Activated T-cell treated with anti-CD3 and anti-CD28 coated beads for 1 hour (primary cell): ENCODE data around the gene SLC6A18.

Experiments
- DNase-seq: peaks from one replicate; pipeline ENCODE4 v3.0.0-alpha.2; 2020; ENCODE audit warnings: low read depth

Gene SLC6A18

DNA sequence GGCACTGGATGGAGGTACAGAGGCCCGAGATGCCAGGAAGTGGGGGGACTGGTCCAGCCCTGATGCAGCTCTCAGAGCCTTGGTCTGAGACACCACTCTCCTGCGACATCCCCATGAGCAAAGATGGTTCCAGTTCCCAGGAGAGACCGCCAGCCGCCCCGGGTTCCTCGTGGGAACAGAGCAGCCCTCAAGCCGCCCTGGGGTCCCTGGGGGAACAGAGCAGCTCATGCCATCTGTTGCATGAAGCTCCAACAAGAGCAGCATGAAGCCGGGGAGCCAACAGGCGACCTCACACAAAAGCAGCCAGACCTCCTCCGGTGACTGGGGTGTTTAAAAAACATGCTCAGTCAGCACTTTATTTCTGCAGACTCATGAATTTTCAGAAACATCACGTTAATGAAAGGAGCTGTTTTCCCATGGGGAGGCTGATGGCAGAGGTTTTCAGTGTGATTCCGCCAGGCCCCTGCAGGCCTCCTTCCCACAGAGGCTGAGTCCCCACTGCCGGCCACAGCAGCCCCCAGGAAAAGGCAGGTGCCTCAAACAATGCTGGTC lies 6.2 kb downstream of the SLC6A18 start:
- no peak for DNase-seq

GRCh38 chr5:1232780-1233179 lies 7.6 kb downstream of the SLC6A18 start:
- no peak for DNase-seq

DNA sequence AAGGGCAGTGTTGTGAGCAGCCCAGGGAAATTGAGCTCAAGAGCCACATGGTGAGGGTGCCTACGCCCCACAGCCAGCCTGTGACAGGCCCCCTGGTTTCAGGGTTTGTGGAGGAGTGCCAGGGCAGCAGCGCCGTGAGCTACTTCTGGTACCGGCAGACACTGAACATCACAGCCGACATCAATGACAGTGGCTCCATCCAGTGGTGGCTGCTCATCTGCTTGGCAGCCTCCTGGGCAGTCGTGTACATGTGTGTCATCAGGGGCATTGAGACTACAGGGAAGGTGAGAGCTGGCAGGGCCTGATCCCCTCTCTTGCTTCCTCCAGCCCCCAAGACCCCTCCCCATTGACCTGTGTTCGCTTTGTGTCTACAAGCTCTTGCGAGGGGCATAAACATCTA lies 10.2 kb downstream of the SLC6A18 start:
- no peak for DNase-seq

DNA sequence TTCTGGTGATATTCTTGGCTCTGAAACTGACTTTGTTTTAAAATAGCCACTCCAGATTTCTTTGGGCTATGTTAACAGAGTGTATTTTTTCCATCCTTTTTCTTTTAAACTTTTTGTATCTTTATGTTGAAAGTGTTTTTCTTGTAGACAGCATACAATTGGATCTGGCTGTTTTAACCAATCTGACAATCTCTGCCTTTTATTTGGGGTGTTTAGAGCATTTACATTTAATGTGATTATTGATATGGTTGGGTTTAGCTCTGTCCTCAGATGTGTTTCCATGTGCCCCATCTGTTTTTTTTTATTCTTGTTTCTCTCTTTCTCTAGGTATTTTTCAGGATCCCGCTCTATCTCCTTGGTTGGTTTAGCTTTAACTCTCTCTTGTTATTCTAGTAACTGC lies 10.7 kb downstream of the SLC6A18 start:
- DNase-seq, result no peak

DNA sequence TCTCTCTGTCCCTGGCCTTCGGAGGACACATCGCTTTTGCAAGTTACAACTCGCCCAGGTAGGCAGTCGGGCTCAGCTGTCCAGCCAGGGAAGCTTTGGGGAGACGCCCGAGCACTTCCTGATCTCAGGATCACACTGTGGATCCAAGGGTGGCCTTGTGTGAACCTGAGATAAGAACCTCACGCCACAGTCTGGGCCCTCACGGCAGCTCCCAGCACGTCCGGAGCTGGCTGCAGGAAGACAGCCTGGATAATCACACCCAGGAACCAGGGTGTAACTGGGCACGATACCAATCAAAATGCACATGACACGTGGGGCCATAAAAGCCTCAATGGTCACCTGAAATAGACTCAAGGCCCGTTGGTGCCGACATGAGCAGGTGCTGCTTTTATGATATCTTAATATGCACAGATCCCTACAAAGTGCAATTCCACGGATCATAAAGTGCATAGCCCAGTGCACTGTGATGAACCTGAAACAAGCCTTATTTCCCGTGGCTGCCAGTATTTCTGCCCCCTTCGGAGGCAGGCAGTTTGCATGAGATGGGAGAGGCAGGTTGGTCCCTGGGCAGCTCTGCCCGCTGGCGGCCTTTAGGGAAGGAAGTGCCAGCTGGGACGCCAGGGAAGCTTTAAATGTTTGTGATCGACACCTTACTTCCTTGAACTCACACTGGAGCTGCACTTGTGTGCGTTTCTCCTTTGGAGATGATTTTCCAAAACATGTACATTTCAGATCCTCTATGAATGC lies 14.5 kb downstream of the SLC6A18 start:
- DNase-seq, result no peak

- DNase-seq, result no peak
Measured at GRCh38 chr5:1240496-1241260, 15.5 kb downstream of the SLC6A18 start.

DNA sequence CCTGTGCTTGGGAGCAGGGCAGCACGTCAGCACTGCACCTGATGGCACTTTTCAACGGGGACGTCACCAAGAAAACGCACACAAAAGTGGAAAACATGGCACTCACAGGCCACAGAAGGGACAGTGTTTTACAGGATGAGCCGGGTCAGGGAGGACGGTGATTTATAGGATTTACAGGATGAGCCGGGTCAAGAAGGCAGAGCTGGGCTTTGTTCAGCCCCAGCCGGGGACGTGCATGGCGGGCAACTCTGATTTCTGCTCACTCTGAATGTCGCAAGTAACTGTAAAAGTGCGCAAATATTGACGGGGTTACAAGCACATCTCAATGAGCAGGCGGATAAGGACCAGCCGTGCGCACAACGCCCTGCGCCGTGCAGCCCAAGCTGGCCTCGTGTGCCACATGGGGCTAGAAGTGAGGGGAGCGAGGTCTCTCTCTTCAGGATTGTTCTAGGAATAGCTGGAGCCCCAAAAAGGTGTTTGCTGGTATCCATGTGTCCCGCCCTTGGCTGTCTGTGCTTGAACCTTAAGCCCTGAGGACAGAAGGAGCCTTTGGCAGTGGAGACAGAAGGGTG lies 16.4 kb downstream of the SLC6A18 start:
- DNase-seq, result no peak

DNA sequence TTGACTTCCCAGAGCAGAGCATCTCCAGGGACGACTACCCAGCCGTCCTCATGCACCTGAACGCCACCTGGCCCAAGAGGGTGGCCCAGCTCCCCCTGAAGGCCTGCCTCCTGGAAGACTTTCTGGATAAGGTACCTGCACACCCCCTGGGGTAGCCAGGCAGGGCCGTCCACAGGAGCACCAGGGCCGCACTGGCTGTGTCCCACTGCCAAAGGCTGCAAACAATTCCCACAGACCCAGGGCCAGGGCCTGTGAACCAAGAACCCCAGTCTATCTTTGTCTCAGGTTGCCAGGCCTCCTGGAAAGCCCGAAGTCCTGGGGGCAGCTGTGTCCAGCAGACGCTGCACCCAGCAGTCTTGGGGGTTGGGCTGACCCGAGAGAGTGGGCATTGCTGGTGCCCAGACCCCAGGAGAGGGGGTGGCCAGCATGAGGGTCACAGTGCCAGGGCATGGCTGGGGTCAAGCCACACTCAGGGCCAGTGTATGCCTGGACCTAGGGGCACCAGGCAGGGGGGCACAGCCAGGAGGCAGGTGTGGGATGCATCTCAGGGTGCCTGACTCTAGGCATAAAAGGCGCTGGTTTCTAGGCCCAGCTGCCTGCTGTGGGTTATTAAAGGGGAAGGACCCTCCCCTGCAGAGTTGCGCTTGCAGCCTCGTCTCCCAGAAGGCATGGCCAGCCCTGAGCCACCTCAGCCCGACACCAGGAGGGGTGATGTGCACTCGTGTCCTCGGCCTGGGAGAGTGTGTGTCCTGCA lies 17.7 kb downstream of the SLC6A18 start:
- DNase-seq, result no peak

- DNase-seq, result no peak
Measured at GRCh38 chr5:1243487-1244130, 18.4 kb downstream of the SLC6A18 start.

DNA sequence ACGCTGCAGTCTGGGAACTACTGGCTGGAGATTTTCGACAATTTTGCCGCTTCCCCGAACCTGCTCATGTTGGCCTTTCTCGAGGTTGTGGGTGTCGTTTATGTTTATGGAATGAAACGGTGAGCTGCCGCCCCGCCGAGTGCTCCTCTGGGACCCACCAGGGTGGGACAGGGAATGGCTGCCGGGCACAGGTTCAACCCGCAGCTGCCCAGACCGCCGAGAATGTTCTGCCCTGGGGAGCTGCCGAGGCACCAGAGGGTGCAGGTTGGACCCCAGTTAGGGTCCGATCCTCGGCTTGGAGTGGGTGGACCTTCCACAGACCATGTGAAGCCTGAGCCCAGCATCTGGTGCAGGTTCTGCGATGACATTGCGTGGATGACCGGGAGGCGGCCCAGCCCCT lies 19.1 kb downstream of the SLC6A18 start:
- DNase-seq, result no peak

DNA sequence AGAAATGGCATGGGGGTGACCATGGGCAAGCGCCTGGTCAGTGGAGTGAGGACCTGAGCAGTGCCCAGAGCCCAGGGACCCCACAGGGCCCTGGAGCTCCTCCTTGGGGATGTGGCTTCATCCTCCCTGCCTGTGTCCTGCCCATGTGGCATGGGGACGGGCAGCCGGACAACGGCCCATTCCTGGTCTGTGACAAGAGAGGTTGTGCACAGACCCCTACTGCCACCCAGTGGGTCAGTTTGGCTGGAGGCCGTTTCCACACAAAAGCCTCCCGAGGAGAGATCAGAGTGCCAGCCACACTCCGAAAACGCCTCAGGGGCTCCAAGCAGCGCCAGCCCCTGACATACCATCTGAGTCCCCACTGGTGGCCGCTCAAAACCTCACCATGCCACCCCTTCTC lies 19.8 kb downstream of the SLC6A18 start:
- DNase-seq, result no peak

GRCh38 chr5:1245905-1246576 lies 20.9 kb downstream of the SLC6A18 start:
- DNase-seq, result no peak

- no peak for DNase-seq
Measured at GRCh38 chr5:1246711-1247431, 21.7 kb downstream of the SLC6A18 start.

- no peak for DNase-seq
Measured at GRCh38 chr5:1247811-1248210, 22.6 kb downstream of the SLC6A18 start.

DNA sequence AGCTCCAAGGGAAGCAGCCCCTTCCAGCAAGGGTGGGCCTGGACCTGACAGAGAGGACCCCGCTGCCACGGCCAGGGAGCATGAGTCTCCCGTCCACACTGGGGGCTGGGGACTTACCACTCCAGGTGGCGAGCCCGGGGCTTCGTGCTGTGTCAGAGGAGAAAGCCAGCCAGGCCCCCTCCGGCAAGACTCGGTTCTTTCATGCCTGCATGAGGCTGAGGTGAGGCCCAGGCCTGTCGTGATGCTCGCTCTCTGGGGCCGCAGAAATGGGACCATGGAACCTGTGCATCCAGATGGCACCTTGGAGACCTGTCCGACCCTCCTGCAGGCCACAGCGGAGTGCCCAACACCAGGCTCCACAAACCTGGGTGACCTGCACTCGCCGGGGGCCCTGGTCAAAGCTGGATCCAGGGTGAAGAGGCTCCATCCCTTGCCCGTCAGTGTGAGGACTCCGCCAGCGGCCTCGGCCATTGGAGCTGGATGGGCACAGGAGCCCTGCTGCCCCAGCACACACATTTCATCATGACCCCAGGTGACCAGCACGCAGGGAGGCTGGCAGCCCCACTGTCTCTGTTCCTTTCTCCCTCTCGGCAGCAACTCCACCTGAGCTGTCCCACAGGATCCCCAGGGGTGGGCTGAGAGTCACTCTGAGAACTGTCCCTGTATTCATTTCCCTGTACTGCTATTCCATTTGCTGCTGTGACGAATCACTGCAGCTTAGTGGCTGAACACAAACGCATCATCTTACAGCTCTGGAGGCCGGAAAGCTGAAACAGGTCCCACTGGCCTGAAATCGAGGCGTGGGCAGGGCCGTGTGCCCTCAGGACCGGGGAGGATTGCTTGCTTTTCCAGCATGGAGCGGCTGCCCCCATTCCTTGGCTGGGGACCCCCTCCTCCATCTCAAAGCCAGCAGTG lies 24.4 kb downstream of the SLC6A18 start:
- no peak for DNase-seq

GRCh38 chr5:1251678-1252580 lies 26.7 kb downstream of the SLC6A18 start:
- no peak for DNase-seq

DNA sequence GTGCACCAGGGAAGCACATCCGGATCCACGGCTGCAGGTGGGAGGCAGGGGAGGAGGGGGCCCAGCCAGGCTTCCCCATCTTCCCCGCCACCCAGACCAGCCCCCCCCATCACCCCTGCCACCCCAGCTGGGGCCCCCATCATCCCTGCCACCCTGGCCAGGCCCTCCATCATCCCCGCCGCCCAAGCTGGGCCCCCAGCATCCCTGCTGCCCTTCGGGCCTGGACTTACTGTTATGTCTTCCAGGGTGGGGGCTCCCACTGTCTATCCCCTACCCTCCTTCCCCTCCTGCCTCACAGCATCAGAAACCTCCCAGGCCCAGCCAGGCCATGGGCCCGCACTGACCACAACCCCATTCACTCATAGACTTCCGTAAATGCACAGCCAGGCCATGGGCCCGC lies 27.5 kb downstream of the SLC6A18 start:
- no peak for DNase-seq

GRCh38 chr5:1253456-1254105 lies 28.4 kb downstream of the SLC6A18 start:
- no peak for DNase-seq
